ENCODE data around the gene PHLDA3. TPM values are rescaled to one million over a fixed set of nuclear protein-coding genes. Genes with fewer than 3 reads are reported as not detected.
A peak's percentile ranks its signal among the peaks of the same experiment; 100 is the strongest.
"Not testable (repeated sequence)": the region's sequence is repeated elsewhere in the genome, so short reads cannot be mapped to it uniquely, and the experiment has no call there.

PHLDA3 gene
- total RNA-seq, 1 donor, result 68.6 TPM

GRCh38 chr1:201493757-201494617 is 25.0 kb upstream of the PHLDA3 start:
- no peak for TF ChIP-seq CTCF (IDR thresholded peaks at IDR 0.05; ENCODE audit: insufficient read depth, low read length)
- DNase-seq (ENCODE audit: low read depth), result peak; percentile 80
- no peak overlapping the region for H3K4me3 ChIP-seq (ENCODE audit: low read depth, low read length)

- not testable (repeated sequence) for DNase-seq (ENCODE audit: low read depth); H3K4me3 ChIP-seq (ENCODE audit: low read depth, low read length)
Measured at GRCh38 chr1:201493026-201493656, 24.2 kb upstream of the PHLDA3 start.

DNA sequence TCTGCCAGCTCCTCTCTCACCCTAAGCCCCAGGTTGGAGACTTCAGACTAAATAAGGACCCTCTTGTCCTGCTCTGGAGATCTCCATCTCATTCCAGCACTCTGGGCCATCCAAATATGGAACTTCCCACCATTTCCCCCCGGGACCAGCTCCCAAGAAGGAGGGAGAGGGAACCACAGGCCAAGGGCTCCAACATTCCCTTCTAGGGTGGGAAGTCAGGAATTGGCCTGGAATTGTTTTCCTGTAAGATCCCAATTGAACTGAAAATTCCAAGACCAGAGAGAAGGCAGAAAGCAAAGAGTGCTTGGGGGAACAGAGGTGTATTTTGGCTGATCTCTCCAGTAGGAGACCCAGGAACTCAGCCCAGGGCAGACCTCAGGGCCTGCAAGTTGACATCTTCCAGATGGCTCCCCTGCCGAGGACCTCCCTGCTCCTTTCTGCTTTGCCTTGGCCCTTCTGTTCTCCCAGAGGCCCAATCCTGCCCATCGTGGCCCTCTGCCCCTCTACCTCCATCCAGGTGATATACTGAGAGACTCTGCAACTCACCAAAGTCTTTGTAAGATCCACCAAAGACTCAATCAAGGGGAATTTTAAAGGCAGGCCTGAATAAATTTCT is 23.0 kb upstream of the PHLDA3 start:
- no peak for TF ChIP-seq CTCF (IDR thresholded peaks at IDR 0.05; ENCODE audit: insufficient read depth, low read length)
- peak; percentile 53 for DNase-seq (ENCODE audit: low read depth)
- H3K4me3 ChIP-seq (ENCODE audit: low read depth, low read length), result no peak overlapping the region

- DNase-seq (ENCODE audit: low read depth), result peak; percentile 59
- H3K4me3 ChIP-seq (ENCODE audit: low read depth, low read length), result no peak overlapping the region
- no peak for TF ChIP-seq CTCF (IDR thresholded peaks at IDR 0.05; ENCODE audit: insufficient read depth, low read length)
Measured at GRCh38 chr1:201490708-201491131, 21.7 kb upstream of the PHLDA3 start.

DNA sequence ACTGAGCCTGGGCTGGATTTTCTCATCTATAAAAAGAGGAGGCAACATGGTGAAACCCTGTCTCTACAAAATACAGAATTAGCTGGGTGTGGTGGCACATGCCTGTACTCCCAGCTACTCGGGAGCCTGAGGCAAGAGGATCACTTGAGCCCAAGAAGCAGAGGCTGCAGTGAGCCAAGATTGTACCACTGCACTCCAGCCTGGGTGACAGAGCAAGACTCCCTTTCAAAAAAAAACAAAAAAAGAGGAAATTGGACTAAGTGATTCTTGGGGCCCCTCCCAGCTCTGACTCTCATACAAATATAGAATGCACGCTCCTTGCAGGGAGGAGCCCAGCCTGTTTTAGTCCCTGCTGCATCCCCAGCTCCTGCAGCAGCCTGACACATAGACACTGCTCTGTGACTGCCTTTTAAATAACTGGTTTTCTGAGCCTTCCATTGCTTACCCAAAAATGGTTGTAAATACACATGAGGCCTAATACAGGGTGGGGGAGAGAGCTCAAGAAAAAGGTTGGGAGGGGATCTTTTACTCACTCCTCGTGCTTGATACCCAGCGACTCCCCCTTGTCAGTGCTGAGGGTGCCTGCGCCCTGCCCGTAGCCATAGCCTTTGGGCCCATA is 20.8 kb upstream of the PHLDA3 start:
- no peak overlapping the region for H3K4me3 ChIP-seq (ENCODE audit: low read depth, low read length)
- TF ChIP-seq CTCF (IDR thresholded peaks at IDR 0.05; ENCODE audit: insufficient read depth, low read length), result no peak
- DNase-seq (ENCODE audit: low read depth), result peak; percentile 36

GRCh38 chr1:201488830-201489589 is 20.0 kb upstream of the PHLDA3 start:
- TF ChIP-seq CTCF (IDR thresholded peaks at IDR 0.05; ENCODE audit: insufficient read depth, low read length), result no peak
- no peak overlapping the region for H3K4me3 ChIP-seq (ENCODE audit: low read depth, low read length)
- DNase-seq (ENCODE audit: low read depth), result peak; percentile 95

All from fibroblast of the aortic adventitia (primary cell).